Esophagus muscularis mucosa (tissue), 4 donors: ENCODE results near the gene CNST.
"Not testable (repeated sequence)": the region's sequence is repeated elsewhere in the genome, so short reads cannot be mapped to it uniquely, and the experiment has no call there.

Experiments used
- CTCF ChIP-seq, 3 experiments: fragments of 200-600 bp in 2 of 3; fragments of 450-650 bp in 1 of 3; sonication (generic) in 2 of 3; IDR thresholded peaks; one replicate each; pipeline ENCODE4 v1.5.1; 2017 to 2019; ENCODE audit warnings: antibody characterized with exemption in 3 of 3, mild to moderate bottlenecking in 2 of 3, moderate library complexity in 1 of 3
- EP300 ChIP-seq: sonication (generic); formaldehyde crosslinking; IDR thresholded peaks from one replicate; pipeline ENCODE4 v1.6.1; 2017; ENCODE audit warnings: antibody characterized with exemption
- POLR2AphosphoS5 ChIP-seq, 2 donors: sonication (generic); formaldehyde crosslinking; IDR thresholded peaks; one replicate each; pipeline ENCODE4 v1.6.1; 2017; ENCODE audit warnings: antibody characterized with exemption in 2 of 2

GRCh38 chr1:246605231-246605630 is 39.0 kb downstream of the CNST start:
- TF ChIP-seq POLR2AphosphoS5 (IDR thresholded peaks at IDR 0.05); EP300; CTCF (IDR thresholded peaks at IDR 0.05): not testable (repeated sequence)
